Measurements from ENCODE around the gene PLXNC1.

Gene PLXNC1

DNA sequence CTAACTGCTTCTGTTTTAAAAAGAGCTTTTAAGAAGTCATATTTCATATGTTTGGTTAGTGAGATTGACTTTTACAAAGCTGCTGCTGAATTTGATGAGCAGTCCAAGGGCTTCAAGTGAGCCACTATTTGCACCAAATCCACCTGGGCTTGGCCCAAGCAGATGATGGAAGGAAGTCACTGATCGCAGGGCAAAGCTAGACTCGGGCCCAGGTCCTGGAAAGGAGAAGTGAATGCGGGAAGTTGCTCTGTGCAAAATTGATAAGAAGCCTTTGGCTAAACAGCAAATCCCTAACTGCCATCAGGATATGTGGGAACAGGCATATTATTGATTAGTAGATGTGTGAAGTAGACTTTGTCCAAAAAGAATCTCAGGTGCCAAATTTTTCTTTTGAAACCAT lies 30.5 kb downstream of the PLXNC1 start:
- DNase-seq (ENCODE audit: extremely low read depth in 1 of 2, low read depth in 1 of 2): no peak

DNA sequence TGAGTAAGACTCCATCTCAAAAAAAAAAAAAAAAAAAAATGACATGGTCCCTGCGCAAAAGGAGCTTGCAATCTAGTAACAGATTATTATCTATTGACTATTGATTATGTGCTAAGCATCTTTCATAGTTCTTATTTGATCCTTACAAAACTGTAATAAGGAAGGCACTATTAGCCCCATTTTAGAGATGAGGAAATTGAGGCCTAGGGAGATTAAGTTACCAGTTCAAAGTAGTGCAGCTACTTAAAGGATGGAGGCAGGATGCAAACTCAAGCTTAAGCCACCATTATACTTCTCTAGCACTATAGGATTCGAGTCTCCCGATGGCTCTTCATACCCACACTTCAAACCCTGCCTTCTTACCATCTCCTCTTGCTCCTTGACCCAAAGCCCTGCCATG lies 31.3 kb downstream of the PLXNC1 start:
- no peak for DNase-seq (ENCODE audit: extremely low read depth in 1 of 2, low read depth in 1 of 2)

DNA sequence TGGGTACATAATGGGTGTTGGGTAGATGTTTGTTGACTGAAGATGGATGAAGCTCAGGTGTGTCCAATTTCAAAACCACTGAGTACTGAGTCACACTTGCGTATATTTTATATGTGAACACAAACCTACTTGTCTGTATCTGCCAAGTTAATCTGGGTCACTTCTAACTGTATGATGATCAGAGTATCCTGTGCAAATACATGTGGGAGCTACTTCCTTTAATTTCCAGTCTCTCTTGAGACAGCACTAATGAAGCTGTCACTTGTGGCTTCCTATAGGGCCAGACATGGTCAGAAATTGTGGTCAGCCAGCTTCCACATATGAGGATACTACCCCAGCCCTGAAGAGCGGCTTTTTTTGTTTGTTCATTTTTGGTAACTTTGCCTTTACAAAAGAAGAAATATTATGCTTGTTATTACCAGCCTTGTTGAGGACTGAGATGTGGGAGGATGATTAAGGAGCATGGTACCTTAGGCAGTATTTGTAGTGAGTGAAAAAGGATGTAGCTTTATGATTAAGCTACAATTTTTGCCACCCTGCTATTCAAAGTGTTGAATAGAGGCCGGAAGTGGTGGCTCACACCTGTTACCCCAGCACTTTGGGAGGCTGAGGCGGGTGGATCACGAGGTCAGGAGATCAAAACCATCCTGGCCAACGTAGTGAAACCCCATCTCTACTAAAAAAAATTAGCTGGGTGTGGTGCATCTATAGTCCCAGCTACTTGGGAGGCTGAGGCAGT lies 32.4 kb downstream of the PLXNC1 start:
- DNase-seq (ENCODE audit: extremely low read depth in 1 of 2, low read depth in 1 of 2): no peak

DNA sequence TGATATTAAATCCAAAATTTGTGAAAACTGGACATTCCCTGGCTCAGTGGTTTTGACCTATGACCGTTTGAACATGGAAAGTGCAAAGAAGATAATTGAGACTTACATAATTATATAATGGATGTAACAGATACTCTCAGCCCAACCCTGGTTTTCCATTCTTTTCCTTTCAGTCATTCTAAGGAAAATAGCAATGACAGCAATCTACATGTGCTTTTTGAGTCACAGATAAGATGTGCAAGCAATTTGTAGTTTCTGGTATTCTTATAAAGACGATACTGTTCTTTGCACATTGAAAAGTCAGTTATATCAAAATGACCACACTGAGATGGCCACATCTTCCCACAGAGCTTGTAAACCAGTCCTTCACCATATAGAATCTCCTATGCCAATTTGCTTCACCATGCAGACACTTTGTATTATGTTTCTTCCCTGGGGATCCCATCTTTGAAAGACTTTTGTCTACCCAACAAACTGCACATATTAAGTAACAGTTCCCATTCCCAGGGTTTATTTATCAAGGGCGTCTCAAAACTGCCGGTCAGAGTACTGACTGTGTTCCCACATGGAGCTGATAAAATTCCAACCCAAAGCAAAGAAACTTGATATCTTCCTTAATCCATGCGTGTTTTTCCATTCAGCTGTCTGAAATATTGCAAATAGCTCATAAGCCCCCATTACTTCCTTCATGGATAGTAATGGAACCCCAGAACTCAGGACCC lies 34.8 kb downstream of the PLXNC1 start:
- DNase-seq (ENCODE audit: extremely low read depth in 1 of 2, low read depth in 1 of 2): no peak

DNA sequence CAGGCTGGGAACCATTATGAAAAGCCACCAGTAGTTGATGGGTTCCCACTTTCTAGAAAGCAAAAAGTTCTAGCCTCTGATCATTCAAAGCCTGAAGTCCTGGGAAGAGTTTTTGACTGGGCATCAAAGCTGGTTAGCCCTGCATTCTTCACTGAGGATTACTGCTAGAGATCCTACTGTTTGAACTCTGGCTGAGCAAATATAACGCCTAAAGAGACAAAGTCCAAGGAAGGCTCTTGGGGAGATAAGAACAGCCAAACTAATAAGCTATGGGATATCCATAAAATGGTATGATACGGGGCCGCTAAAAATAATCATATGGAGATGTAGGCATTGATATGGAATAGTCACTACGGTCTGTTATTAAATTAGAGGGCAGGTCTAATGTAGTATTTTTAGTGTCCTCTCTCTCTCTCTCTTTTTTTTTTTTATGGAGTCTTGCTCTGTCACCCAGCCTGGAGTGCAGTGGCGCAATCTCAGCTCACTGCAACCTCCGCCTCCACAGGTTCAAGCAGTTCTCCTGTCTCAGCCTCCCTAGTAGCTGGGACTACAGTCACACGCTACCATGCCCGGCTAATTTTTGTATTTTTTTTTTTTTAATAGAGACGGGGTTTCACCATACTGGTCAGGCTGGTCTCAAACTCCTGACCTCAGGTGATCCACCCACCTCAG lies 35.5 kb downstream of the PLXNC1 start:
- no peak for DNase-seq (ENCODE audit: extremely low read depth in 1 of 2, low read depth in 1 of 2)

DNA sequence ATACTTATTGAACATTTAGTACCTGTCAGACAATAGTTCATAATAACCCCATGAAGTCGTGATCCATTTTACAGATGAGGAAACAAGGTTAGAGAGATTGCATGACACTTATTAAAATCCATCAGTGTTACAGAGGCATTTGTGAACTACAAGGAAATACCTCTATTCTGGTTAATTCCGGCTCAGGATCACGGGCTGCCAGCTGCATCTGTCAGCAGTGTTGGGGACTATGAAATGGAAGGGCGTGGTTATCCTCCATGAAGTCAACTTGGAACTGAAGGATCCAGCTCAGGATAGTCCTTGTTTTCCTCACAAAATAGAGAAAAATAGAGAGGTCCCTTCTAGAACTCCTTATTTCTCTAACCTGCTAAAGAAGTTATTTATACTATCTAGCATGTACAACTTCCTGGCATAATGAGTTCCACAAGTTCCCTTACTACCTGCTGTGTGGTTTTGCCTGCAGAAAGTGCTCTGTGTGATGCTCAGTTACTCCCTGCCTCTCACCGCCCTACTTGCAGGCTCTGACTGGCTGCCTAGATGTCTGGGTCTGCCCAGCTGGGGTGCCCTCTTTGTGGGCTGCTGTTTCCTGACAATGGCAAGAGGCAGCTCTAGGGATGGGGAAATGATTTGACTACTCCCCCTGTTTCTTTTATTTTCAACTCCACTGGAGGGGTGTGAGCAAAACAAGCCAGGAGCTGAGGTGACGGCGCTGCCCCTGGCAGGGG lies 36.8 kb downstream of the PLXNC1 start:
- DNase-seq (ENCODE audit: extremely low read depth in 1 of 2, low read depth in 1 of 2): no peak

DNA sequence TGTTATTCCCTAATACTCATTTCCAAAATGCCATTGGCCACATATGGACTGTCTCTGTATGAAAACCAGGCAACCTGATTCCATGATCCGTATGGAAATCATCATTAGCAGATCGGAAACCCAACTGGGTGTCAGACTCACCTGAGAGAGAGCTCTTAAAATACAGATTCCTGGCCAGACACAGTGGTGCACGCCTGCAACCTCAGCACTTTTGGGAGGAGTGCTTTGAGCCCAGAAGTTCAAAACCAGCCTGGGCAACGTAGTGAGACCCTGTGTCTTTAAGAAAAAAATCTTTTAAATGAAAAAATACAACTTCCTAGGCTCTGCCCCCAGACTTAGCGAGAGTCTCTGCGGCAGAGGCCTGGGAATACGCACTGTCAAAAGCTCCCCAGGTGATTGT lies 37.4 kb downstream of the PLXNC1 start:
- no peak for DNase-seq (ENCODE audit: extremely low read depth in 1 of 2, low read depth in 1 of 2)

DNA sequence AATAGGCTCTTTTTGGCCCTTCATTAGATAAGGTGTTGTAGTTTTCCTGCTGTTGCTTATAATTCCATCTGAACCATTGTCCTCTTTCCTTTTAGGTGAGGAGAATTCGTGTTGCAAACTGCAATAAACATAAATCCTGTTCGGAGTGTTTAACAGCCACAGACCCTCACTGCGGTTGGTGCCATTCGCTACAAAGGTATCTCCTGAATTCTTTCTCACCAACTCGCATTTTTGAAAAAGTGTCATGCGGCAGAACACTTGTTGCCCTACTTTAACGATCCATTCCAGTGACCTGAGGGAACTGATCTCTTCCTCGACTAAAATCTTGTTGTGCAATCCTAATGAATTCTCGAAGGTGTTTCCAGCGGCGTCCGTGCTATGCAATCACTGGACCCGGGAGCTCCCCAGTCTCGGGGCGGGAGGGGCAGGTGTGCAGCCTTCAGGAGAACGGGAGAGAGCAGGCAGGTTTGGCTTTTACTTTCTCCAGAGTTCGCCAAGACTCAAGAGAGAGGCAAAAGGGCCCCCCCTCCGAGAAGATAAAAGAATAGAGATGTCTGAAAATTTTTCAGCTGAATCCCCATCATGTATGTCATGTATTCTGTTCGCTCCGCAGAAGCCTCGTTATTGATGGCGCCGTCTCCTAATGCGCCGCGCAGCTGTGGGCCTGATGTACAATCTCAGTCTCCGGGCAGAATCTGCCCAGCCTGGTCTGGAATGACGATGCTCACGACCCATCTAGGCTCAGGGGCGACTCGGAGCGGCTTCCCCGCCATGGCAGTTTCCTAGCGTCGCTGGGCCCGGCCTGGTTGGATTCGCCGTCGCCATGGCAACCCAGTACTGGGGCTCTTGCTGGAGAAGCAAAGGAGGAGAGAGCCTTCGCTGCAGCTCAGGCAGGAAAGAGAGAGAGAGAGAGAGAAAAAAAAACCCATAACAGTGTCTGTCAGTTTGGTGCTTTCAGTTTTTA lies 38.2 kb downstream of the PLXNC1 start:
- no peak for DNase-seq (ENCODE audit: extremely low read depth in 1 of 2, low read depth in 1 of 2)

DNA sequence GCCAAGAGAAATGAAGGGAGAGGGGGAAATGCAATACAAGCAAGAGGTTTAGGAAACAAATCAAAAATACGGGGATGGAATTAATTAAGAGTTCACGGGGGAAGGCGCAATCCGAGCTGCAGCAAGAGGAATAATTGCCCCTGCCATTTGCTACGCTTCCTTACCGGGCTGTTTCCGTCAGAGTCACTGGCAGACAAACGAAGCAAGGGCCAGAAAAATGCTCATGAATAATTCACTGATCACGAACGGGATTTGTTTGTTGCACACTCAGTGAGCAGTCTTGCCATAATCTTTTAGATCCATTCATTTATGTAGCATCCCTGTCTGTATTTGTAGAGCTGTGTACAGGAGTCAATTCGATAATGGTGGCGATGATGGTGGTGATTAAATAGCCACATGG lies 39.0 kb downstream of the PLXNC1 start:
- DNase-seq (ENCODE audit: extremely low read depth in 1 of 2, low read depth in 1 of 2): no peak

DNA sequence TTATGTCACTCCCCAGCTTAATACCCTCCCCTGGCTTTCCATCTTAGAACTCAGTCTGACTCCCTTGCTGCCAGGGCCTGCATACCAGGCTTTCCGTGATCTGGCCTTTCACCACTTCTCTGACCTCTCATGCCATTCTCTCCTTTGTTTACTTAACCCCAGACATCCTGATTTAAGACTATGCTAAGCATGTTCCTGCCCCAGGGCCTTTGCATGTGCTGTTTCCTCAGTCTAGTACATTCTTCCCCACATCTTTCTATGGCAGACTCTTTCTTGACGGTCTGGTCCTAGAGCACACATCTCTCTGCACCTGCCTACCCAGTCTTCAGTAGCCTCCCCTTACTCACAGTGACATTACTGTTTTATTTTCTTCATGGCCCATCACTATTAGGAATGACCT lies 42.2 kb downstream of the PLXNC1 start:
- no peak for DNase-seq (ENCODE audit: extremely low read depth in 1 of 2, low read depth in 1 of 2)

DNA sequence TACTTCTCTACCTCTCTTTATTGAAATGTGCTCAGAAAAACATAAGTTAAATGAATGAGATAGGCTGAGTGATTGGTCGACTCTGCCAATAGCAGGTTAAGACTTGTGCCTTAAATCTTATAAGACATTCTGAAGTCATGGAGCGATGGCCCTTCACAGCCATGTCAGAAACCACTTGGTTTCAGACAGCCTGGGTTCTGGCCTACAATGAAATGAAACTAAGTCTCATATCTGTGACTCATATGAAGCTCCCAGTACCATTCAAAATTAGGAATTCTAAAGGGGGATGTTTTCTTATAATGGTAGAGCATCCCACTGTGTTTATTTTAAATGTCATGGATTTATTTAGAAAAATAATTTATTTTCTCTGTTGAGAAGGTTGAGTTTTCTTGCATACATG lies 42.6 kb downstream of the PLXNC1 start:
- DNase-seq (ENCODE audit: extremely low read depth in 1 of 2, low read depth in 1 of 2): no peak

DNA sequence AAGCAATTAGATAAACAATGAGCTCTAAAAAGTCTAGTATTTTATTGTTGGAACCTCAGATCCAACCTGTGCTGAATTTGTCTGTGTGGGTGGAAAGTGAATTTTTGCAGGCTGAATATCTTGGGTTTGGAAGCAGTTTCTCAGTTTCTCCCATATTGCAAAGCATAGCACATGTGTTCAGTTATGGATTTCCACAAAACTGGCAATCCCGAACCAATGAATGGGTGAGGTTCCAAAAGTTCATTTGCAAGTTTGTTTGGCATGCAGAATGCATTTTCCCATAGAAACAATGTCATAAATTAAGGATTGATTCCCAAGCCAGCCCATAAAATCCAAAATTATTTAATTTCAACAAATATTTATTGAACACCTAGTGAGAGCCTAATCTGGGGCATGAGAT lies 43.4 kb downstream of the PLXNC1 start:
- no peak for DNase-seq (ENCODE audit: extremely low read depth in 1 of 2, low read depth in 1 of 2)

DNA sequence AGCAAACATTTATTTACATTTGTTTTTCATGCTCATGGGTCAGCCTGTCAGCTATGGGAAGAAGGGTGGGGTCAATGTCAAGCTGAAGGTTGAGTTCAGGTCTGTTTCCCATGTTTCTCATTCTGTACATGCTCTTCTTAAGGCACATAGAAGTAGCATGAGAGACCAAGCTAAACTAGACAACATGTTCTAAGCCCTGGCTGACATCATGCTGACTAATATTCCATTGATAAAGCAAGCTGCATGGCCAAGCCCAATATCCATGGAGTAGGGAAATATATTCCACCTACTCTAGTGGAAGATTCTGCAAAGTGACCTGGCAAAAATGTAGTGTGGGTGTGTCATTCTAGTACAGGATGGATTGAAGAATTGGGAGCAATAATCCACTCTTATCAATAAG lies 44.1 kb downstream of the PLXNC1 start:
- no peak for DNase-seq (ENCODE audit: extremely low read depth in 1 of 2, low read depth in 1 of 2)

DNA sequence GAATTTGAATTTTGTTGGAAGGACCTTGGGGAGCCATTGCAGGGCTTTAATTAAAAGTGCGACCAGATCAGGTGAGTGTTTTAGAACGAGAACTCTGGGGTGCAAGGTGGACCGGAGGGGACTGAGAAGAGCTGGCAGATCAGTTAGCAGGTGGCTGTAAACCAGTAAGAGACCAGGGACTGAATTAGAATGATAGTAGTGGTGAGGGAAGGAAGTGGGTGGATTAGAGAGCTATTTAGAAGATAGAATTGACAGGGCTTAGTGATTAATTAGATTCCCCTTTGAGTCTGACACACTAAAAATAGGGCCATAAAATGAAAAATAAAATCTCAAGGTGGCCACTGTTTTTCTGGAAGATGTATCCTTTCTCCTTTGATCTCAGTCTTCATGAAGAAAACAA lies 44.8 kb downstream of the PLXNC1 start:
- DNase-seq (ENCODE audit: extremely low read depth in 1 of 2, low read depth in 1 of 2): no peak

DNA sequence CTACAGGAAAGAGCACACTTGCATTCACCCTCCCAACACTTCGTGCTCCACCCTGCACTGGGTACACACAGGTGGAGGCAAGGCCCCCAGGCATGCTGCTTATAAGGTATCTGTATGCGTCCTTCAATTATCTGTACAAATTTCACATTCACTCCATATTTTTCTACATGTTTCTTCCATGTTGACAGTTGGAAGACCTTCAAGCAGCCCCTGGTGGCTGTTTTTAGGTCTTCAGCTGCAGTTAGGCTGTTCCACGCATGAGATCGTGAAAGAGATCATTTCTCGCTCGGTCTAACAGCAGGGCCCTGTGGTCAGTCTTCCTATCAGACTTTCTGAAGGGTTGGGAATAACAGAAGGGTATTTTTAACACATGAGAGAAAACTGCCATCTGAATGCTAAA lies 47.1 kb downstream of the PLXNC1 start:
- DNase-seq (ENCODE audit: extremely low read depth in 1 of 2, low read depth in 1 of 2): no peak

DNA sequence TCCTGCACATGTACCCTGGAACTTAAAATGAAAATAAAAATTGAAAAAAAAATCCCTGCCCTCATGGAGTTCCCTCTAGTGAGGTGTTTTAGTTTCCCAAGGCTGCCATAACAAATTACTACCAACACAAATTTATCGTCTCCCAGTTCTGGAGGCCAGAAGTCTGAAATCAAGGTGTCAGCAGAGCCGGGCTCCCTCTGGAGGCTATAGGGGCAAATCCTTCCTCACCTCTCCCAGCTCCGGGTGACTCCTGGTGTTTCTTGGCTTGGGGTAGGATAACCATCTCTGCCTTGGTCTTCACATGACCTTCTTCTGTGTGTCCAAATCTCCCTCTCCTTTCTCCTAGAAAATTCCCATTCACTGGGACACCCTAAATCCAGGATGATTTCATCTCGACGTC lies 50.1 kb downstream of the PLXNC1 start:
- DNase-seq (ENCODE audit: extremely low read depth in 1 of 2, low read depth in 1 of 2): no peak

DNA sequence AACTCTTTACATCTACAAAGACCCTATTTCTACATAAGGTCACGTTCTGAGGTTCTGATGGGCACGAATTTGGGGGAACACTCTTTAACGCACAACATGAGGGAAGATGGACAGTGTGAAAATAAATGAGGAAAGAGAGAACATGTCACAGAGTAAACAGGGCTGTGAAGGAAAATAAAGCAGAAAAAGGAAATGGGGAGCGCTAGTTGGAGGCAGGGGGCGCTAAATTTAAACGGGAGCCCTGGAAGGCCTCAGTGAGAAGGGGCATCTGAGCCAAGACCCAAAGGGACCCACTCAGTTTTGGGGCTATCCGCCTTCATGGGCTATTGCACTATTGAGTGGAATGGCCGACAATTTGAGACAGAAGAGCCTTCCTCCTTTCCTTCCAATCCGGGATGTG lies 50.5 kb downstream of the PLXNC1 start:
- no peak for DNase-seq (ENCODE audit: extremely low read depth in 1 of 2, low read depth in 1 of 2)

DNA sequence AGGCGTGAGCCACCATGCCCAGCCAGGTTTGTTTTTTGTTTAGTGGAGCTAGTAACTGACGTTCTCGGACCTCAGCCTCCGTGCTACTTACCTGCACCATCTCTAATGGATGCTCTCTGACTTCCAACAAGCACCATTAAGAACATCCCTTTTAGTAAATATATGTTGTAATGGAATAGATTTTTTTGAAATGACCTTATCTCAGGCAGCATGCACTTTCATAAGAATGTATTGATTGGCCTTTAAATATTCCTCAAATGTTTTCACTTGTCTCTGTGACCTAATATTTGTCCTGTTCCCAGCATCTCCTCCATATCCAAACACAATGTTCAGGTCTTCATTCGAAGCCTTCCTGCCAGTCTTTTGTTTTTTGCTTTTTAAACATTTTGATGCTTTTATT lies 51.7 kb downstream of the PLXNC1 start:
- no peak for DNase-seq (ENCODE audit: extremely low read depth in 1 of 2, low read depth in 1 of 2)

DNA sequence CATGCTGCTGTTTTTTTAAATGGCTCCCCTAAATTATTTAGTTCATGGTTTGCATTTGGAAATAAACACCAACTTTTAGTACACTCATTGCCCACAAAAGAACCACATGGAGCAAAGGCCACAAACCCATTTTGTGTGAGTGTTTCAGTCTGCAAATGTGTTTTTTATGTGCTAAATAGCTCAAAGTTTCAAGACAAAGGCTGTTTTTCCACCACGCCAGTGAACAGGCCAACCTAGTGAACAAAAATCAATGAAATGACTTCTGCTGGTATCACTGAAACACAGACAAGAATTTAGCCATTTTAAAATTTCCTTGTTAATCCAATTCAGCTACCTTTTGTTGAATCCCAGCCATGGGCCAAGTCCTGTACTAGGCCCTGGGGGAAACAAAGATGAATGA lies 52.3 kb downstream of the PLXNC1 start:
- DNase-seq (ENCODE audit: extremely low read depth in 1 of 2, low read depth in 1 of 2): no peak
